Lung (tissue), 12 donors: ENCODE measurements around the gene GPATCH3. TPM values are rescaled to one million over a fixed set of nuclear protein-coding genes. Genes with fewer than 3 reads are reported as not detected.
"Not testable (repeated sequence)": the region's sequence is repeated elsewhere in the genome, so short reads cannot be mapped to it uniquely, and the experiment has no call there.

Experiments used
- ATAC-seq: fragments of 200-7000 bp; cut with Tn5 transposase; one replicate; pipeline ENCODE4 v1.9.1; 2020; ENCODE audit warnings: moderate number of reproducible peaks; ENCODE audit not compliant: insufficient read depth, low FRiP score
- DNase-seq, 3 donors: peaks; one replicate each; pipeline ENCODE4 v3.0.0-alpha.2; 2013 to 2017
- H3K27ac ChIP-seq, 2 donors: one replicate each; pipeline ENCODE4 v1.5.1; 2013; ENCODE audit warnings: mild to moderate bottlenecking in 2 of 2, moderate library complexity in 2 of 2, control low read depth in 1 of 2, inconsistent platforms in 1 of 2, low read depth in 1 of 2, low read length in 1 of 2
- H3K27me3 ChIP-seq, 3 donors: one replicate each; pipeline ENCODE4 v1.5.1; 2013; ENCODE audit warnings: low read length in 2 of 3; ENCODE audit not compliant: control insufficient read depth in 3 of 3, insufficient read depth in 3 of 3
- H3K36me3 ChIP-seq, 4 donors: one replicate each; pipeline ENCODE4 v1.5.1; 2013; ENCODE audit warnings: low read length in 4 of 4, mild to moderate bottlenecking in 1 of 4, moderate library complexity in 1 of 4; ENCODE audit not compliant: control insufficient read depth in 4 of 4, insufficient read depth in 4 of 4
- H3K4me1 ChIP-seq, 5 donors: one replicate each; pipeline ENCODE4 v1.5.1; 2013; ENCODE audit warnings: low read length in 5 of 5, mild to moderate bottlenecking in 2 of 5, moderate library complexity in 1 of 5; ENCODE audit not compliant: control insufficient read depth in 5 of 5, insufficient read depth in 5 of 5
- H3K4me3 ChIP-seq: one replicate; pipeline ENCODE4 v1.5.1; 2013; ENCODE audit warnings: mild to moderate bottlenecking, control low read depth, moderate library complexity
- H3K9ac ChIP-seq, 2 donors: one replicate each; pipeline ENCODE4 v1.5.1; 2013; ENCODE audit warnings: low read length in 2 of 2, control low read depth in 1 of 2; ENCODE audit not compliant: insufficient read depth in 1 of 2
- H3K9me3 ChIP-seq, 4 donors: one replicate each; pipeline ENCODE4 v1.5.1; 2013; ENCODE audit warnings: low read length in 3 of 4, mild to moderate bottlenecking in 1 of 4, moderate library complexity in 1 of 4; ENCODE audit not compliant: control insufficient read depth in 4 of 4, insufficient read depth in 3 of 4
- WGBS, 2 donors: extraction: QIAGEN DNeasy Blood & Tissue Kit; methylation state at CpG; one replicate each; pipeline ENCODE4 v1.1.7; 2013; 5-methylcytosine and 5-hydroxymethylcytosine counted together
- polyA plus RNA-seq, 2 donors: library from polyadenylated mRNA; stranded (reverse); fragments of 200-250 nt; gene quantifications; one replicate each; pipeline ENCODE4 v1.2.1, GENCODE V29; 2013
- total RNA-seq, 2 donors: library from RNA; depleted of rRNA in 1 of 2; stranded (reverse); fragments of >200 nt in 1 of 2; gene quantifications; one replicate each; pipeline ENCODE4 v1.2.1, GENCODE V29; 2014 to 2021
- TF ChIP-seq, protein P1 (sequence below): IDR thresholded peaks from 2 replicates; pipeline ENCODE4 v1.5.1; 2012; ENCODE audit warnings: mild to moderate bottlenecking; ENCODE audit errors: control extremely low read depth, extremely low read depth
- donor health status: control.
- donor health status: control.
- donor health status: Bipolar disorder and iron deficiency.
- donor health status: healthy.
- donor health status: DM: yes; HTN: yes; CAD: no.

The GPATCH3 gene
- total and polyA plus RNA-seq, 4 donors, result 10.4 to 17.5 (median 14.1) TPM

DNA sequence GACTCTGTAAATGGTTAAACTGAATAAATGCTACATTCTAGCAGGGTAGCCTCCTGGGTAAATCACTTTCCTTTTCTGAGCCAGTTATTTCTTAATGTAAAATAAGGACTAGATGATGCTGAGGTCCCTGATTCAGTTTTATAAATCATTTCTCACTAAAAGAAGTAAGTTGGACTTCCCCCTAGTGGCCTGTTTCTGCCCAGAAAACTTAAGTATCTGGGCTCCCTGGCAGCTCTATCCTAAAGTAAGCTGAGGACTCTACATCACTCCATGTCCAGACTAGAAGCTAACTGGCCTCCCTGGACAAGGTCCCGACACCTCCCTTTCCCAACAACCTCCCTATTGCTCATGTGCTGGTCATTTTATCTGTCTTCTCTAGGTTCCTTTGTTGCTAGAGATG, 13.1 kb downstream of the GPATCH3 start:
- Histone ChIP-seq H3K36me3 (peaks cover 18 to 44% (median 42%) of the 10 kb centered on the region in 4 donors), H3K4me3 (no peak overlapping the region), H3K9me3 (peaks cover 0 to 2% (median 0%) of the 10 kb centered on the region in 4 donors), H3K9ac (no peak overlapping the region), H3K27ac (no peak overlapping the region), H3K27me3 (no peaks in the 10 kb centered on the region), H3K4me1 (peaks cover 0 to 11% (median 7%) of the 10 kb centered on the region in 5 donors)
- peak in 2 of 3 donors; percentile 35 to 36 for DNase-seq
- WGBS, 2 donors, result 88 to 89% methylated on average over 1 of the region's 1 CpG
- TF ChIP-seq, protein P1, sequence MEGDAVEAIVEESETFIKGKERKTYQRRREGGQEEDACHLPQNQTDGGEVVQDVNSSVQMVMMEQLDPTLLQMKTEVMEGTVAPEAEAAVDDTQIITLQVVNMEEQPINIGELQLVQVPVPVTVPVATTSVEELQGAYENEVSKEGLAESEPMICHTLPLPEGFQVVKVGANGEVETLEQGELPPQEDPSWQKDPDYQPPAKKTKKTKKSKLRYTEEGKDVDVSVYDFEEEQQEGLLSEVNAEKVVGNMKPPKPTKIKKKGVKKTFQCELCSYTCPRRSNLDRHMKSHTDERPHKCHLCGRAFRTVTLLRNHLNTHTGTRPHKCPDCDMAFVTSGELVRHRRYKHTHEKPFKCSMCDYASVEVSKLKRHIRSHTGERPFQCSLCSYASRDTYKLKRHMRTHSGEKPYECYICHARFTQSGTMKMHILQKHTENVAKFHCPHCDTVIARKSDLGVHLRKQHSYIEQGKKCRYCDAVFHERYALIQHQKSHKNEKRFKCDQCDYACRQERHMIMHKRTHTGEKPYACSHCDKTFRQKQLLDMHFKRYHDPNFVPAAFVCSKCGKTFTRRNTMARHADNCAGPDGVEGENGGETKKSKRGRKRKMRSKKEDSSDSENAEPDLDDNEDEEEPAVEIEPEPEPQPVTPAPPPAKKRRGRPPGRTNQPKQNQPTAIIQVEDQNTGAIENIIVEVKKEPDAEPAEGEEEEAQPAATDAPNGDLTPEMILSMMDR, result no peak
- no peak for ATAC-seq

DNA sequence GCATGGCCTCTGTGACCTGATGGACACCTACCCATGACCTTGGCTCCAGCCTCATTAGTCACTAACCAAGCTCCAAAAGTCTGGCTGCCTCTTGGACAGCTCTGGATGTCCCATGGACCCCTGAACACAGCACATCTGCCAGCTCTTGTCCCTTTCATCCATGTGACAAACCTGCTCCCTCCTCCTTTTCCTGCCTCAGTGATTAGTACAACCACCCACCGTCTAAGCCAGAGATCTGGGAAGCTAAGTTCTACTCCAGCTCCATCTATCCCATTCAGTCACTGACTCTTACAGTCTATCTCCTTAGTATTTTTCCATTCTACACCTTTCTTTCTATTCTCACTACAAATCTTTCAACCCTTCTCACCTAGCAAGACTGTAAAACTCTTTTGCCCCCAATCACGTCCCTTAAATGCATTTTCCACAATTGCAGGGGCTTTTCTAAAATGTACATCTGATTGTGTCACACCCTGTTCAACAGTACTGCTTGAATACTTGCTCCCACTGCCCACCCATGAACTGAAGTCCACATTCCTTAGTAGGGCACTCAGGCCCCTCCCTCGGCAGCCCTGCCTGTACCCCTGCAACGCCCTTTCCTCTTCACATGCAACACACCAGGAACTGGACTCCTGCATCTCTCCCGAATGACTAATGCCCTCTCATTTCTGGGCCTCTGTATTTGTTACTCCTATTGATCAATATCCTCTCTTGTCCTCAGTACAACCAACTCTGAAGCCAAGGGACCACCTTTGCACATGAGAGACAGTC, 17.4 kb downstream of the GPATCH3 start:
- no peak overlapping the region for H3K4me3 ChIP-seq
- no peaks in the 10 kb centered on the region for H3K27me3 ChIP-seq
- H3K27ac ChIP-seq, result no peak overlapping the region
- DNase-seq (no peak), ATAC-seq (no peak)
- peaks cover 26 to 51% (median 47%) of the 10 kb centered on the region in 4 donors for H3K36me3 ChIP-seq
- no peak overlapping the region for H3K9ac ChIP-seq
- peaks cover 0 to 2% (median 0%) of the 10 kb centered on the region in 4 donors for H3K9me3 ChIP-seq
- WGBS, 2 donors, result 92% methylated on average over 5 of the region's 5 CpGs
- H3K4me1 ChIP-seq, result peaks cover 0 to 1% (median 0%) of the 10 kb centered on the region in 5 donors
- TF ChIP-seq, protein P1, result no peak

DNA sequence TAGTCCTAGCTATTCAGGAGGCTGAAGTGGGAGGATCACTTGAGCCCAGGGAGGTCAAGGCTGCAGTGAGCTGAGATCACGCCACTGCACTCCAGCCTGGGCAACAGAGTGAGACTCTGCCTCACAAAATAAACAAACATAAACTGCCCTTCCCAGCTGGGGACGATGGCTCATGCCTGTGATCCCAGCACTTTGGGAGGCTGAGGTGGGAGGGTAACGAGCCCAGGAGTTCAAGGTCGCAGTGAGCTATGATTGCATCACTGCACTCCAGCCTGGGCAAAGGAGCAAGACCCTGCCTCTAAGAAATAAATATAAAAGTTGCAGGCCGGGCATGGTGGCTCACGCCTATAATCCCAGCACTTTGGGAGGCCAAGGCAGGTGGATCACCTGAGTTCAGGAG, 18.7 kb downstream of the GPATCH3 start:
- 86 to 93% methylated on average over 6 of the region's 6 CpGs for WGBS, 2 donors
- H3K27me3 ChIP-seq, H3K27ac ChIP-seq, H3K9ac ChIP-seq, H3K4me3 ChIP-seq, DNase-seq, ATAC-seq, H3K4me1 ChIP-seq, H3K9me3 ChIP-seq: not testable (repeated sequence)
- H3K36me3 ChIP-seq, result peaks cover 26 to 54% (median 50%) of the 10 kb centered on the region in 4 donors

DNA sequence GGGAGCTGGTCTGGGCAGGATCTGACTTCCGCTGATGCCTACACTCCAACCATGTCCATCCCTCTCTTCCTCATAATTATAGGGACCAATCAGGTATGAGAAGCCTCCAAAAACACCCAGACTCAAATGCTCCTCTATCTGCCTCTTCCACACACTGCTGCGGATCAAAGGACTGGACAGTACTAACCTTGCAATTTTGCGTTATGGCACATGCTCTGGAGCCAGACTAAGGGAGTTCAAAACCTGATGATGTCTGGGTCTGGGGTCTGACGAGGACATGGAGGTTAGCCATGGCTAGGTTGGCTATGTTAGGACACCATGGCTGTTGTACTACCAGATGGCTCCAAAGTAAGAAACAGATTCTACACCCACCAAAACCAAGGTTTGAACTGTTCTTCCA, 20.5 kb downstream of the GPATCH3 start:
- H3K9me3 ChIP-seq, result peaks cover 0 to 2% (median 0%) of the 10 kb centered on the region in 4 donors
- H3K9ac ChIP-seq, result no peak overlapping the region
- peaks cover 18 to 46% (median 38%) of the 10 kb centered on the region in 4 donors for H3K36me3 ChIP-seq
- peaks cover 0 to 1% (median 0%) of the 10 kb centered on the region in 5 donors for H3K4me1 ChIP-seq
- TF ChIP-seq, protein P1, result no peak
- H3K4me3 ChIP-seq, result no peak overlapping the region
- no peaks in the 10 kb centered on the region for H3K27me3 ChIP-seq
- no peak for ATAC-seq
- WGBS, 2 donors, result 94% methylated on average over 4 of the region's 4 CpGs
- no peak for DNase-seq
- no peak overlapping the region for H3K27ac ChIP-seq
